Trophoblast cell (in vitro differentiated cells and primary cell): ENCODE measurements around the gene TRIP6.

Experiments used
- DNase-seq, 2 donors: peaks; one replicate each; pipeline ENCODE4 v3.0.0-alpha.2; 2016
- H2AFZ ChIP-seq: 2 replicates; pipeline ENCODE4 v1.6.1; 2013; ENCODE audit warnings: low read length, moderate library complexity, mild to moderate bottlenecking; ENCODE audit not compliant: insufficient read depth, poor library complexity
- H2AK5ac ChIP-seq: 2 replicates; pipeline ENCODE4 v1.6.1; 2013; ENCODE audit warnings: mild to moderate bottlenecking, low read length
- H2BK120ac ChIP-seq: 2 replicates; pipeline ENCODE4 v1.6.1; 2013; ENCODE audit warnings: low read length, mild to moderate bottlenecking, moderate library complexity; ENCODE audit not compliant: insufficient read depth, poor library complexity
- H2BK12ac ChIP-seq: 2 replicates; pipeline ENCODE4 v1.6.1; 2013; ENCODE audit warnings: mild to moderate bottlenecking, low read length, moderate library complexity
- H2BK5ac ChIP-seq: 2 replicates; pipeline ENCODE4 v1.6.1; 2013; ENCODE audit warnings: low read length, low read depth, moderate library complexity, mild to moderate bottlenecking; ENCODE audit not compliant: poor library complexity
- H3K14ac ChIP-seq: 2 replicates; pipeline ENCODE4 v1.6.1; 2013; ENCODE audit warnings: mild to moderate bottlenecking, low read length
- H3K18ac ChIP-seq: 2 replicates; pipeline ENCODE4 v1.6.1; 2013; ENCODE audit warnings: mild to moderate bottlenecking, low read length
- H3K23ac ChIP-seq: 2 replicates; pipeline ENCODE4 v1.6.1; 2013; ENCODE audit warnings: low read length
- H3K27ac ChIP-seq: 2 replicates; pipeline ENCODE4 v1.5.1; 2013; ENCODE audit warnings: low read depth, mild to moderate bottlenecking, inconsistent platforms, low read length, moderate library complexity
- H3K27me3 ChIP-seq: 2 replicates; pipeline ENCODE4 v1.6.1; 2013; ENCODE audit warnings: inconsistent platforms, mild to moderate bottlenecking, low read length, moderate library complexity; ENCODE audit not compliant: insufficient read depth
- H3K36me3 ChIP-seq, 2 experiments: 1 replicate in 1 of 2; 2 replicates in 1 of 2; pipeline ENCODE4 v1.6.1; 2013; ENCODE audit warnings: low read length in 2 of 2, mild to moderate bottlenecking in 2 of 2, moderate library complexity in 1 of 2; ENCODE audit not compliant: insufficient read depth in 2 of 2, control insufficient read depth in 1 of 2
- H3K4ac ChIP-seq: 2 replicates; pipeline ENCODE4 v1.6.1; 2013; ENCODE audit warnings: low read depth, mild to moderate bottlenecking, low read length, moderate library complexity
- H3K4me1 ChIP-seq, 2 experiments: 1 replicate in 1 of 2; 2 replicates in 1 of 2; pipeline ENCODE4 v1.6.1; 2013; ENCODE audit warnings: low read length in 2 of 2, mild to moderate bottlenecking in 2 of 2, moderate library complexity in 1 of 2; ENCODE audit not compliant: insufficient read depth in 2 of 2, control insufficient read depth in 1 of 2
- H3K4me2 ChIP-seq: 2 replicates; pipeline ENCODE4 v1.6.1; 2013; ENCODE audit warnings: inconsistent platforms, mild to moderate bottlenecking, low read length, moderate library complexity
- H3K4me3 ChIP-seq: 2 replicates; pipeline ENCODE4 v1.5.1; 2013; ENCODE audit warnings: mild to moderate bottlenecking, low read depth, low read length, inconsistent platforms
- H3K79me1 ChIP-seq: one replicate; pipeline ENCODE4 v1.6.1; 2013; ENCODE audit warnings: low read length
- H3K79me2 ChIP-seq: 2 replicates; pipeline ENCODE4 v1.6.1; 2013; ENCODE audit warnings: low read length, mild to moderate bottlenecking; ENCODE audit not compliant: control insufficient read depth, insufficient read depth, poor library complexity
- H3K9ac ChIP-seq: 2 replicates; pipeline ENCODE4 v1.6.1; 2013; ENCODE audit warnings: mild to moderate bottlenecking, low read length
- H3K9me3 ChIP-seq: 2 replicates; pipeline ENCODE4 v1.6.1; 2013; ENCODE audit warnings: low read depth, mild to moderate bottlenecking, control low read depth, inconsistent platforms, low read length; ENCODE audit not compliant: insufficient read depth
- H4K12ac ChIP-seq: 2 replicates; pipeline ENCODE4 v1.6.1; 2013; ENCODE audit warnings: low read depth, mild to moderate bottlenecking, low read length, moderate library complexity
- H4K8ac ChIP-seq: 2 replicates; pipeline ENCODE4 v1.6.1; 2013; ENCODE audit warnings: low read depth, mild to moderate bottlenecking, low read length, moderate library complexity
- H4K91ac ChIP-seq: one replicate; pipeline ENCODE4 v1.6.1; 2013; ENCODE audit warnings: low read depth, mild to moderate bottlenecking, low read length, moderate library complexity
- WGBS: extraction: QIAGEN DNeasy Blood & Tissue Kit; methylation state at CpG from one replicate; pipeline ENCODE4 v1.1.7; 2013; ENCODE audit warnings: missing lambda C conversion rate; ENCODE audit not compliant: insufficient read length, insufficient coverage; ENCODE audit errors: extremely low coverage; 5-methylcytosine and 5-hydroxymethylcytosine counted together

The TRIP6 gene

DNA sequence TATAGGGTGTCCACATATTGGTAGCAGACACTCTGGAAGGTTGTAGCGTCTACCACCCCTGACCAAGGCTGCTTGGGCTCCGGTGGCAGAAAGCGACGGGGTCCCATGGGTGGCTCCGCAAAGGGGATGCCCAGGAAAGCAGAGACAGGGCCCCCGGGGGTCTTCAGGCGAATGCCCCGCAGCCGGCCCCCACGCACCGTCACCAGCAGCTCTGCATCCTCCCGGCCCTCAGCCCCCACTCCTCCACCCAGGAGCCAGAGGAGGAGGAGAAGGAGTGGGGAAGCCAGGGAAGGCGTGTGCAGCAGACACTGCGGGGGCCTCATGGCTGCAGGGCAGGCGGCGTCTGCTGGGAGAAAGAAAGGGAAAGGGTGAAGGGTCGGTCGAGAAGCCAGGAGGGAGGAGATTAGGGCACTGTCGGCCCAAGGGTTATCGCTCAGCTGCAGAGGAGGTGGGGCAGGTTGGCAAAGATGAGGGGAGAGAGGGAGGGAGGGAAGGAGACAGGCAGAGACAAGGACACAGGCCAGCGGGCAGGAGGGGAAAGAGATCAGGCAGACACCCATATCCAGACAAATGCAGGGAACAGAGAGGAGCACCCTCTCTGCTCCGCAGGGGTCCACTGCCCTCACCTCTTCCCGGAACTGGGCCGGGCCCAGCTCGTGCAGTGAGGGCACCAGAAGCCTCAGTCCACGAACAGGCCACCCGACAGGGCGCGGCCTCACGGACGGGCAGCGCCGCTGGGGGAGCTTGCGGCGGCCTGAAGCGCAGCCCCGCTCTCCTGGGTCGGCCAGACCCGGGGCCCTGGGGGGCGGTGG is 26.9 kb downstream of the TRIP6 start:
- no peak overlapping the region for H2AK5ac ChIP-seq
- peak overlapping the region; percentile 54 for H4K8ac ChIP-seq
- no peak overlapping the region for H2AFZ ChIP-seq
- no peak overlapping the region for H3K23ac ChIP-seq
- H3K27ac ChIP-seq = no peak overlapping the region
- H3K4me1 ChIP-seq = peaks cover 27 to 43% of the 10 kb centered on the region in 2 experiments
- H3K4ac ChIP-seq = peak overlapping the region; percentile 17
- peak overlapping the region; percentile 21 for H3K18ac ChIP-seq
- H3K14ac ChIP-seq = no peak overlapping the region
- H2BK12ac ChIP-seq = peak overlapping the region; percentile 14
- H2BK5ac ChIP-seq = peak overlapping the region; percentile 8
- H2BK120ac ChIP-seq = peak overlapping the region; percentile 69
- peak overlapping the region; percentile 54 for H4K91ac ChIP-seq
- H3K27me3 ChIP-seq = peaks cover 9% of the 10 kb centered on the region
- H3K79me1 ChIP-seq = peaks cover 22% of the 10 kb centered on the region
- no CpG with 5 or more reads among the region's 40 CpGs for WGBS
- peaks cover 12% of the 10 kb centered on the region for H3K79me2 ChIP-seq
- H3K9me3 ChIP-seq = no peaks in the 10 kb centered on the region
- no peak overlapping the region for H3K9ac ChIP-seq
- H3K4me2 ChIP-seq = peak overlapping the region; percentile 85
- no peak for DNase-seq
- no peak overlapping the region for H4K12ac ChIP-seq
- H3K4me3 ChIP-seq = no peak overlapping the region
- H3K36me3 ChIP-seq = peaks cover 10 to 13% of the 10 kb centered on the region in 2 experiments

- H3K4ac ChIP-seq = peak overlapping the region; percentile 17
- H3K9me3 ChIP-seq = no peaks in the 10 kb centered on the region
- peak in 1 of 2 donors; percentile 39 for DNase-seq
- H3K14ac ChIP-seq = peak overlapping the region; percentile 20
- peaks cover 27 to 41% of the 10 kb centered on the region in 2 experiments for H3K4me1 ChIP-seq
- peak overlapping the region; percentile 67 for H3K4me3 ChIP-seq
- H3K18ac ChIP-seq = peak overlapping the region; percentile 63
- peaks cover 15% of the 10 kb centered on the region for H3K79me1 ChIP-seq
- peaks cover 10 to 13% of the 10 kb centered on the region in 2 experiments for H3K36me3 ChIP-seq
- H3K4me2 ChIP-seq = peak overlapping the region; percentile 85
- no peak overlapping the region for H3K23ac ChIP-seq
- no peak overlapping the region for H2BK5ac ChIP-seq
- no peak overlapping the region for H2BK12ac ChIP-seq
- H2BK120ac ChIP-seq = peak overlapping the region; percentile 69
- peak overlapping the region; percentile 54 for H4K8ac ChIP-seq
- WGBS = no CpG with 5 or more reads among the region's 83 CpGs
- peaks cover 8% of the 10 kb centered on the region for H3K79me2 ChIP-seq
- H4K12ac ChIP-seq = no peak overlapping the region
- no peak overlapping the region for H3K27ac ChIP-seq
- H2AK5ac ChIP-seq = no peak overlapping the region
- peak overlapping the region; percentile 64 for H4K91ac ChIP-seq
- H3K9ac ChIP-seq = no peak overlapping the region
- H3K27me3 ChIP-seq = peaks cover 9% of the 10 kb centered on the region
- H2AFZ ChIP-seq = peak overlapping the region; percentile 25
These were observed 27.9 kb downstream of the TRIP6 start for GRCh38 chr7:100894860-100895700.

- Histone ChIP-seq H3K14ac (peak within 1 kb of the TSS; percentile 20), H3K4me2 (peak within 1 kb of the TSS; percentile 85), H2AK5ac (no peak within 1 kb of the TSS), H2BK5ac (no peak within 1 kb of the TSS), H3K27ac (no peak within 1 kb of the TSS), H3K4ac (peak within 1 kb of the TSS; percentile 17), H3K18ac (peak within 1 kb of the TSS; percentile 63), H3K27me3 (peaks cover 9% of the 10 kb centered on the region), H3K9me3 (no peaks in the 10 kb centered on the region), H2BK12ac (no peak within 1 kb of the TSS), H3K79me2 (peaks cover 5% of the 10 kb centered on the region), H3K9ac (no peak within 1 kb of the TSS), H3K79me1 (peaks cover 12% of the 10 kb centered on the region), H2BK120ac (peak within 1 kb of the TSS; percentile 69), H3K4me3 (peak within 1 kb of the TSS; percentile 67), H4K12ac (no peak within 1 kb of the TSS), H2AFZ (peak within 1 kb of the TSS; percentile 25), H4K8ac (peak within 1 kb of the TSS; percentile 54), H3K23ac (no peak within 1 kb of the TSS), H3K4me1 (peaks cover 26 to 40% of the 10 kb centered on the region in 2 experiments), H4K91ac (peak within 1 kb of the TSS; percentile 64), H3K36me3 (peaks cover 10 to 13% of the 10 kb centered on the region in 2 experiments)
- DNase-seq = no peak
- no CpG with 5 or more reads among the region's 32 CpGs for WGBS
These were observed 28.4 kb downstream of the TRIP6 start, which contains the start of gene ACHE for GRCh38 chr7:100895701-100895955. Gene ACHE (minus strand): TSS chr7:100895888. CDS start chr7:100894232, 1,656 bp downstream.

GRCh38 chr7:100895956-100896731 is 29.0 kb downstream of the TRIP6 start:
- Histone ChIP-seq H3K4me3 (peak overlapping the region; percentile 52), H3K14ac (no peak overlapping the region), H4K8ac (no peak overlapping the region), H3K36me3 (peaks cover 10 to 13% of the 10 kb centered on the region in 2 experiments), H3K18ac (no peak overlapping the region), H2BK12ac (no peak overlapping the region), H2AFZ (no peak overlapping the region), H2BK5ac (no peak overlapping the region), H3K9ac (no peak overlapping the region), H2BK120ac (no peak overlapping the region), H3K9me3 (no peaks in the 10 kb centered on the region), H2AK5ac (no peak overlapping the region), H4K91ac (no peak overlapping the region), H3K4me2 (peak overlapping the region; percentile 81), H3K27me3 (peaks cover 9% of the 10 kb centered on the region), H3K4ac (no peak overlapping the region), H3K23ac (no peak overlapping the region), H3K79me2 (peaks cover under 1% of the 10 kb centered on the region), H3K4me1 (peaks cover 21 to 35% of the 10 kb centered on the region in 2 experiments), H3K27ac (no peak overlapping the region), H3K79me1 (peaks cover 6% of the 10 kb centered on the region), H4K12ac (no peak overlapping the region)
- no CpG with 5 or more reads among the region's 54 CpGs for WGBS
- DNase-seq = peak in 1 of 2 donors; percentile 34
